Activated CD8-positive, alpha-beta T cell treated with anti-CD3 and anti-CD28 coated beads for 36 hours (primary cell): ENCODE data around the gene CALM3. TPM values are rescaled to one million over a fixed set of nuclear protein-coding genes. Genes with fewer than 3 reads are reported as not detected.
"Not testable (repeated sequence)": the region's sequence is repeated elsewhere in the genome, so short reads cannot be mapped to it uniquely, and the experiment has no call there.

Experiments used
- ATAC-seq: fragments of 200-7000 bp; cut with Tn5 transposase; one replicate; pipeline ENCODE4 v1.10.0; 2021; ENCODE audit warnings: mild to moderate bottlenecking, moderate library complexity
- CTCF ChIA-PET: fragments of 350-600 bp; sonication (Branson Sonifier 250); formaldehyde crosslinking; loops from one replicate; lab custom pipeline; 2021; ENCODE audit warnings: antibody characterized with exemption; lab: Charles Lee
- POLR2A ChIA-PET: fragments of 350-600 bp; sonication (Branson Sonifier 250); formaldehyde crosslinking; loops from one replicate; lab custom pipeline; 2021; ENCODE audit warnings: antibody characterized with exemption; lab: Charles Lee
- DNase-seq: peaks from one replicate; pipeline ENCODE4 v3.0.0-alpha.2; 2020
- H3K27ac Mint-ChIP-seq: one replicate; pipeline ENCODE4 v1.8.0; 2021; ENCODE audit warnings: mild to moderate bottlenecking, mixed read lengths
- H3K27me3 Mint-ChIP-seq: one replicate; pipeline ENCODE4 v1.8.0; 2021; ENCODE audit warnings: mixed read lengths
- H3K36me3 Mint-ChIP-seq: one replicate; pipeline ENCODE4 v1.8.0; 2021; ENCODE audit warnings: low read depth, mixed read lengths
- H3K4me1 Mint-ChIP-seq: one replicate; pipeline ENCODE4 v1.8.0; 2021; ENCODE audit warnings: low read depth, mixed read lengths
- H3K4me3 Mint-ChIP-seq: one replicate; pipeline ENCODE4 v1.8.0; 2021; ENCODE audit warnings: mild to moderate bottlenecking, moderate library complexity, mixed read lengths
- H3K9me3 Mint-ChIP-seq: one replicate; pipeline ENCODE4 v1.8.0; 2021; ENCODE audit warnings: mixed read lengths
- CTCF ChIP-seq: fragments of 200-600 bp; IDR thresholded peaks from one replicate; pipeline ENCODE4 v1.8.0; 2022; ENCODE audit warnings: antibody characterized with exemption, mild to moderate bottlenecking
- intact Hi-C: fragments of 100-400 bp; cut with micrococcal nuclease; formaldehyde crosslinking; loops from one replicate; pipeline ENCODE4 v1.10.0; 2022
- total RNA-seq, 2 experiments: library from RNA; stranded (reverse); gene quantifications; one replicate each; pipeline ENCODE4 v1.2.3, GENCODE V29; 2021

The CALM3 gene
- total RNA-seq, 2 experiments from 2014 or later, result 565 to 582 TPM

- ChIA-PET CTCF (interaction anchor here (1.1 to 5.1 kb wide), 4 partner anchors 8 to 37 kb away, joined by 4 to 28 read pairs (median 8); partner anchors contain the start of genes CALM3 and DACT3), POLR2A (interaction anchor here (0.9 to 11.8 kb wide), 6 partner anchors 7 to 23 kb away, joined by 3 to 116 read pairs (median 6); no protein-coding TSS in a partner anchor)
- no peak for TF ChIP-seq CTCF
- Mint-ChIP-seq H3K36me3 (peaks cover 34% of the 10 kb centered on the region), H3K4me3 (peak within 1 kb of the TSS; percentile 96), H3K9me3 (no peaks in the 10 kb centered on the region), H3K27me3 (peaks cover 3% of the 10 kb centered on the region), H3K27ac (peak within 1 kb of the TSS; percentile 96), H3K4me1 (peaks cover 49% of the 10 kb centered on the region)
- intact Hi-C loops, result no loop called here
- peak; percentile 62 for DNase-seq
- peak; percentile 64 for ATAC-seq
Measured at GRCh38 chr19:46624958-46625661, 24.0 kb downstream of the CALM3 start, which contains the start of gene PTGIR. TSS of gene PTGIR (minus strand) at chr19:46625089. CDS start at chr19:46624225, 864 bp downstream.

- ATAC-seq (no peak), DNase-seq (no peak)
- Mint-ChIP-seq H3K4me1 (peaks cover 43% of the 10 kb centered on the region), H3K4me3 (peak overlapping the region; percentile 96), H3K9me3 (no peaks in the 10 kb centered on the region), H3K27ac (peak overlapping the region; percentile 96), H3K27me3 (peaks cover 3% of the 10 kb centered on the region), H3K36me3 (peaks cover 30% of the 10 kb centered on the region)
- TF ChIP-seq CTCF, result no peak
- POLR2A ChIA-PET, result interaction anchor here (1.3 to 2.3 kb wide), 3 partner anchors 9 to 18 kb away, joined by 3 to 10 read pairs (median 6); no protein-coding TSS in a partner anchor
- intact Hi-C loops, result no loop called here
- CTCF ChIA-PET, result interaction anchor here (1.1 to 5.1 kb wide), 4 partner anchors 9 to 36 kb away, joined by 4 to 28 read pairs (median 8); partner anchors contain the start of genes CALM3 and DACT3
Measured at GRCh38 chr19:46625731-46626130, 24.6 kb downstream of the CALM3 start.

GRCh38 chr19:46626446-46626845 is 25.3 kb downstream of the CALM3 start:
- DNase-seq, result no peak
- no peak for TF ChIP-seq CTCF
- no peak overlapping the region for H3K4me3 Mint-ChIP-seq
- peaks cover 3% of the 10 kb centered on the region for H3K27me3 Mint-ChIP-seq
- peaks cover 23% of the 10 kb centered on the region for H3K36me3 Mint-ChIP-seq
- no peak for ATAC-seq
- POLR2A ChIA-PET, result interaction anchor here (1.3 to 1.5 kb wide), 3 partner anchors 10 to 18 kb away, joined by 3 to 6 read pairs (median 3); no protein-coding TSS in a partner anchor
- H3K4me1 Mint-ChIP-seq, result peaks cover 36% of the 10 kb centered on the region
- no peak overlapping the region for H3K27ac Mint-ChIP-seq
- intact Hi-C loops, result no loop called here
- H3K9me3 Mint-ChIP-seq, result no peaks in the 10 kb centered on the region
- CTCF ChIA-PET, result interaction anchor here (0.7 to 5.1 kb wide), 5 partner anchors 10 to 102 kb away, joined by 3 to 28 read pairs (median 5); partner anchors contain the start of genes CALM3 and DACT3

GRCh38 chr19:46628970-46629369 is 27.8 kb downstream of the CALM3 start:
- peak; percentile 35 for DNase-seq
- H3K27ac Mint-ChIP-seq, result peak overlapping the region; percentile 42
- CTCF ChIA-PET, result interaction anchor here (1.1 to 1.8 kb wide), 3 partner anchors 9 to 82 kb away, joined by 3 to 5 read pairs (median 4); no protein-coding TSS in a partner anchor
- H3K4me1 Mint-ChIP-seq, result peaks cover 37% of the 10 kb centered on the region
- intact Hi-C loops, H3K9me3 Mint-ChIP-seq, H3K4me3 Mint-ChIP-seq, ATAC-seq, H3K27me3 Mint-ChIP-seq: not testable (repeated sequence)
- peaks cover 21% of the 10 kb centered on the region for H3K36me3 Mint-ChIP-seq
- POLR2A ChIA-PET, result interaction anchor here (0.6 to 6.9 kb wide), 5 partner anchors 10 to 232 kb away, joined by 3 to 116 read pairs (median 4); partner anchors contain the start of genes CALM3 and PTGIR

- peaks cover 3% of the 10 kb centered on the region for H3K27me3 Mint-ChIP-seq
- no peak overlapping the region for H3K4me3 Mint-ChIP-seq
- H3K9me3 Mint-ChIP-seq, result no peaks in the 10 kb centered on the region
- peaks cover 37% of the 10 kb centered on the region for H3K4me1 Mint-ChIP-seq
- no peak overlapping the region for H3K27ac Mint-ChIP-seq
- TF ChIP-seq CTCF, result no peak
- intact Hi-C loops, result no loop called here
- H3K36me3 Mint-ChIP-seq, result peaks cover 17% of the 10 kb centered on the region
- ChIA-PET CTCF (interaction anchor here (1.1 to 5.4 kb wide), 4 partner anchors 9 to 81 kb away, joined by 3 to 68 read pairs (median 4); no protein-coding TSS in a partner anchor), POLR2A (interaction anchor here (0.6 to 6.9 kb wide), 6 partner anchors 11 to 232 kb away, joined by 3 to 116 read pairs (median 4); partner anchors contain the start of genes CALM3 and PTGIR)
- DNase-seq (no peak), ATAC-seq (no peak)
Measured at GRCh38 chr19:46629546-46630025, 28.5 kb downstream of the CALM3 start.
